ENCODE data around the gene PKD2. TPM values are rescaled to one million over a fixed set of nuclear protein-coding genes. Genes with fewer than 3 reads are reported as not detected.

The PKD2 gene
- total and polyA plus RNA-seq, 2 donors (not counting 1 experiment from before 2014, with no cell fraction given) = 109 to 158 TPM

DNA sequence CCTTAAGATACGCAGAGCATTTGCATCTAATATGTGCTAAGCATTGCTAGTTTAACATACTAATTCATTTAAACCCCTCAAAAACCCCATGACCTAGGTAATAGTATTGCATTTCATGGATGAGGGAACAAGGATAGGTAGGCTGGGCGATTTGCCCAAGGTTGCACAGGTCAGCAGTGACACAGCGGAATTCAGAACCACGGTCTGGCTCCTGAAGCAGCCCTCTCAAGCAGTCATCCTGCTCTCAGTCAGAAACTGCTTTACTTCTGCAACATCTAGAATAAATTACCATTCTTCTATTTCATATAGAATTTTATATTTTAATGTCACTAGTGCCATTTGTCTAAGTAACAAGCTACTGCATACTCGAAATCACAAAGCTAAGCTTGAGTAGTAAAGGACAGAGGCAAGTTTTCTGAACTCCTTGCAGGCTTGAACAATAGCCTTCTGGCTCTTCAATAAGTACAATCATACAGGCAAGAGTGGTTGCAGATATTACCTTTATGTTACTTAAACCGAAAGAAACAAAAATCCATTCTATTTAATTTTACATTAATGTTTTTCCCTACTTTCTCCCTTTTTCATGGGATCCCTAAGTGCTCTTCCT, 32.5 kb upstream of the PKD2 start:
- H3K27ac ChIP-seq (ENCODE audit: insufficient read depth, low read length) = no peak overlapping the region
- no peaks in the 10 kb centered on the region for H3K36me3 ChIP-seq (ENCODE audit: control insufficient read depth, insufficient read depth, low read length)
- TF ChIP-seq EZH2 (IDR thresholded peaks at IDR 0.05; ENCODE audit: low read length, missing control alignments) = no peak
- TF ChIP-seq, protein P1, sequence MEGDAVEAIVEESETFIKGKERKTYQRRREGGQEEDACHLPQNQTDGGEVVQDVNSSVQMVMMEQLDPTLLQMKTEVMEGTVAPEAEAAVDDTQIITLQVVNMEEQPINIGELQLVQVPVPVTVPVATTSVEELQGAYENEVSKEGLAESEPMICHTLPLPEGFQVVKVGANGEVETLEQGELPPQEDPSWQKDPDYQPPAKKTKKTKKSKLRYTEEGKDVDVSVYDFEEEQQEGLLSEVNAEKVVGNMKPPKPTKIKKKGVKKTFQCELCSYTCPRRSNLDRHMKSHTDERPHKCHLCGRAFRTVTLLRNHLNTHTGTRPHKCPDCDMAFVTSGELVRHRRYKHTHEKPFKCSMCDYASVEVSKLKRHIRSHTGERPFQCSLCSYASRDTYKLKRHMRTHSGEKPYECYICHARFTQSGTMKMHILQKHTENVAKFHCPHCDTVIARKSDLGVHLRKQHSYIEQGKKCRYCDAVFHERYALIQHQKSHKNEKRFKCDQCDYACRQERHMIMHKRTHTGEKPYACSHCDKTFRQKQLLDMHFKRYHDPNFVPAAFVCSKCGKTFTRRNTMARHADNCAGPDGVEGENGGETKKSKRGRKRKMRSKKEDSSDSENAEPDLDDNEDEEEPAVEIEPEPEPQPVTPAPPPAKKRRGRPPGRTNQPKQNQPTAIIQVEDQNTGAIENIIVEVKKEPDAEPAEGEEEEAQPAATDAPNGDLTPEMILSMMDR (conservative IDR thresholded peaks at IDR 0.05 in 1 of 2, IDR thresholded peaks at IDR 0.05 in 1 of 2; ENCODE audit: low read depth in 1 of 2, low read length in 2 of 2) = no peak
- H3K4me3 ChIP-seq (replicated peaks in 1 of 4; ENCODE audit: control extremely low read depth in 1 of 4, insufficient read depth in 1 of 4, low read depth in 3 of 4, low read length in 4 of 4) = no peak overlapping the region
- H3K4me1 ChIP-seq (ENCODE audit: control insufficient read depth, extremely low read depth, insufficient read depth, low read length) = peaks cover 2% of the 10 kb centered on the region
- no peaks in the 10 kb centered on the region for H3K9me3 ChIP-seq (ENCODE audit: control insufficient read depth, insufficient read depth, low read depth, low read length)
- H4K20me1 ChIP-seq (ENCODE audit: control insufficient read depth, extremely low read depth, insufficient read depth, low read length) = no peaks in the 10 kb centered on the region
- peak in 1 of 2 donors; percentile 49 for DNase-seq (ENCODE audit: low read depth in 2 of 2)
- H3K27me3 ChIP-seq (ENCODE audit: control insufficient read depth, insufficient read depth, low read length) = no peaks in the 10 kb centered on the region
- no peak overlapping the region for H3K4me2 ChIP-seq (ENCODE audit: extremely low read depth, insufficient read depth, low read length)
- no peak overlapping the region for H3K9ac ChIP-seq (ENCODE audit: insufficient read depth, low read length)
- H3K79me2 ChIP-seq (ENCODE audit: control insufficient read depth, insufficient read depth, low read length) = no peaks in the 10 kb centered on the region
- H2AFZ ChIP-seq (ENCODE audit: low read length) = no peak overlapping the region

- H3K27me3 ChIP-seq (ENCODE audit: control insufficient read depth, insufficient read depth, low read length) = no peaks in the 10 kb centered on the region
- no peak within 1 kb of the TSS for H3K9ac ChIP-seq (ENCODE audit: insufficient read depth, low read length)
- no peak within 1 kb of the TSS for H3K4me3 ChIP-seq (replicated peaks in 1 of 4; ENCODE audit: control extremely low read depth in 1 of 4, insufficient read depth in 1 of 4, low read depth in 3 of 4, low read length in 4 of 4)
- H3K79me2 ChIP-seq (ENCODE audit: control insufficient read depth, insufficient read depth, low read length) = no peaks in the 10 kb centered on the region
- peaks cover 2% of the 10 kb centered on the region for H3K4me1 ChIP-seq (ENCODE audit: control insufficient read depth, extremely low read depth, insufficient read depth, low read length)
- peak in 1 of 2 donors; percentile 68 for DNase-seq (ENCODE audit: low read depth in 2 of 2)
- no peaks in the 10 kb centered on the region for H4K20me1 ChIP-seq (ENCODE audit: control insufficient read depth, extremely low read depth, insufficient read depth, low read length)
- peak within 1 kb of the TSS; percentile 11 for H3K4me2 ChIP-seq (ENCODE audit: extremely low read depth, insufficient read depth, low read length)
- no peaks in the 10 kb centered on the region for H3K9me3 ChIP-seq (ENCODE audit: control insufficient read depth, insufficient read depth, low read depth, low read length)
- no peak within 1 kb of the TSS for H3K27ac ChIP-seq (ENCODE audit: insufficient read depth, low read length)
- TF ChIP-seq, protein P1 (conservative IDR thresholded peaks at IDR 0.05 in 1 of 2, IDR thresholded peaks at IDR 0.05 in 1 of 2; ENCODE audit: low read depth in 1 of 2, low read length in 2 of 2) = no peak
- TF ChIP-seq EZH2 (IDR thresholded peaks at IDR 0.05; ENCODE audit: low read length, missing control alignments) = no peak
- no peaks in the 10 kb centered on the region for H3K36me3 ChIP-seq (ENCODE audit: control insufficient read depth, insufficient read depth, low read length)
- H2AFZ ChIP-seq (ENCODE audit: low read length) = peak within 1 kb of the TSS; percentile 37
Observed at GRCh38 chr4:87975466-87975865, 32.0 kb upstream of the PKD2 start, which contains the start of gene SPP1. Gene SPP1, plus strand, starts transcription at chr4:87975714. Its CDS starts 1,182 bp downstream, at chr4:87976896.

GRCh38 chr4:87977521-87978278, 29.7 kb upstream of the PKD2 start:
- no peak overlapping the region for H3K9ac ChIP-seq (ENCODE audit: insufficient read depth, low read length)
- no peak for TF ChIP-seq EZH2 (IDR thresholded peaks at IDR 0.05; ENCODE audit: low read length, missing control alignments)
- TF ChIP-seq, protein P1 (conservative IDR thresholded peaks at IDR 0.05 in 1 of 2, IDR thresholded peaks at IDR 0.05 in 1 of 2; ENCODE audit: low read depth in 1 of 2, low read length in 2 of 2) = no peak
- no peak for DNase-seq (ENCODE audit: low read depth in 2 of 2)
- no peak overlapping the region for H2AFZ ChIP-seq (ENCODE audit: low read length)
- H3K79me2 ChIP-seq (ENCODE audit: control insufficient read depth, insufficient read depth, low read length) = no peaks in the 10 kb centered on the region
- no peaks in the 10 kb centered on the region for H4K20me1 ChIP-seq (ENCODE audit: control insufficient read depth, extremely low read depth, insufficient read depth, low read length)
- H3K9me3 ChIP-seq (ENCODE audit: control insufficient read depth, insufficient read depth, low read depth, low read length) = no peaks in the 10 kb centered on the region
- H3K36me3 ChIP-seq (ENCODE audit: control insufficient read depth, insufficient read depth, low read length) = no peaks in the 10 kb centered on the region
- H3K4me3 ChIP-seq (replicated peaks in 1 of 4; ENCODE audit: control extremely low read depth in 1 of 4, insufficient read depth in 1 of 4, low read depth in 3 of 4, low read length in 4 of 4) = no peak overlapping the region
- no peak overlapping the region for H3K4me2 ChIP-seq (ENCODE audit: extremely low read depth, insufficient read depth, low read length)
- peaks cover 2% of the 10 kb centered on the region for H3K4me1 ChIP-seq (ENCODE audit: control insufficient read depth, extremely low read depth, insufficient read depth, low read length)
- no peak overlapping the region for H3K27ac ChIP-seq (ENCODE audit: insufficient read depth, low read length)
- H3K27me3 ChIP-seq (ENCODE audit: control insufficient read depth, insufficient read depth, low read length) = no peaks in the 10 kb centered on the region

Data from fibroblast of lung (primary cell).